Head of caudate nucleus (tissue), 42 donors: Measurements from ENCODE around the gene OR10A2.
"Not testable (repeated sequence)": the region's sequence is repeated elsewhere in the genome, so short reads cannot be mapped to it uniquely, and the experiment has no call there.

ENCODE experiments used
- DNase-seq, 42 donors: peaks; one replicate each; pipeline versions ENCODE4 v3.0.0 to v3.0.0-alpha.2; 2020 to 2021; ENCODE audit warnings: mixed read lengths in 7 of 42
- intact Hi-C: fragments of 100-400 bp; cut with DNase I; formaldehyde crosslinking; loops from one replicate; pipeline ENCODE4 v1.15.0; 2022

OR10A2 gene

GRCh38 chr11:6862961-6863360 is at the start of gene OR10A2:
Gene OR10A2 (plus strand): TSS chr11:6863057. CDS start chr11:6869755, 6,698 bp downstream.
- intact Hi-C loops: no loop called here
- DNase-seq: no peak

GRCh38 chr11:6813656-6814055 is 49.2 kb upstream of the OR10A2 start:
- no peak for DNase-seq
- intact Hi-C loops: no loop called here

DNA sequence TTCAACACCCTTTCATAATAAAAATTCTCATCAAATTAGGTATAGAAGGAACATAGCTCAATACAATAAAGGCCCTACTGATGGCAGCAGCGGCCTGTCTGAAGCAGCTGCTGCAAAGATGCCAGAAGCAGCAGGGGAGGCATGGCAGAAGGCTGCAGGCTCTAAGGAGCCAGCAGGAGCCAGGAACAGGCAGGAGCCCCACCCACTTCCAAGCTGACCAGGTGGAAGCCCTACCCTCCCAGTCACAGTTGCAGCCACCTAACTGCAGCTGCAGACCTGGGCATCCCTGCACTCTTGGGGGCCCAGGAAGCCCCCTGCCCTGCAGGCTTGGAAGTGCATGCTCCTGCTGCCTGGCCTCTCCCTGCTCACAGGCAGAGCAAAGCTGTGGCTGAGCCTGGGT is 45.2 kb upstream of the OR10A2 start:
- intact Hi-C loops: no loop called here
- no peak for DNase-seq

GRCh38 chr11:6818967-6819366 is 43.9 kb upstream of the OR10A2 start:
- intact Hi-C loops: no loop called here
- DNase-seq: no peak

- no peak for DNase-seq
- intact Hi-C loops: no loop called here
These were observed 38.6 kb upstream of the OR10A2 start for GRCh38 chr11:6824136-6824823.

DNA sequence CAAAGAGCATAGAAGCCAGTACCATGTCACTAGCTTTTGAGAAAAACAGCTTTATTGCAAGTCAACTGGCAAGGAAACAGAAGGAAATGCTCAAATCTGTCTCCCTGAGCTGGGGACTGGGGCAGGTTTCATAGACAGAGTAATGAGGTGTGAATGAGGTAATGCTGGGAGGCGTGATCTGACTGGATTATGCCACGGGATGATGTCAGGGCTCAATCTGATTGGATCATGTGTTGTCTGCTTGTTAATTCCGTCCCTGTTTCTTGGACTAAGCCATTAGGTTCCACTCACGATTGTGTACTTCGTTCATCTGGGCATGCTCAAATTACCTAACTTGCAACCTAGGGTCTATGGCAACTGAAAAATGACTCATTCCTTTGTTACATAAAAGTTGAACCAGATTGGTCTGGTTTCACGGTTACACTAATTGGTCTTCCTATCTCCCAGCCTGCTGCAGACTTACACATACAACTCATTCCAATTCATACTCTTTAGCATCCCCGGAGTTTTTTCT is 37.6 kb upstream of the OR10A2 start:
- DNase-seq: no peak
- intact Hi-C loops: no loop called here

DNA sequence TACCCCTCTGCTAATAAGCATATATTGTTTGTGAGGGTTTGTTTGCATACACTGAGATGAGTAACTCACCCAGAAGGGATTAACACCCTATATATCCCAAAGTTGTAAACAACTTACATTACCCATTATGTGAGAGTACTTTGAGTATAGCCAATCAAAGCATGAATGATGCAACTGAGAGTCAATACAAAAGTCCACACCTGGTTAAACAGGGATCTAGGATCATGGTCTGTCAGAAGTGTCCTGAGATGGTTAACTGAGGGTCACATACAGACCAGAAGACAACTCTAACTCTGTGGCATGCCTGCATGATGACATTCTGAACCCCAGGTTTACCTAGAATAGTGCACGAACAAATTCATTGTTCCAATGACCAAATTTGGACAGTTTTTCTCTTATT is 34.8 kb upstream of the OR10A2 start:
- no peak for DNase-seq
- intact Hi-C loops: no loop called here

DNA sequence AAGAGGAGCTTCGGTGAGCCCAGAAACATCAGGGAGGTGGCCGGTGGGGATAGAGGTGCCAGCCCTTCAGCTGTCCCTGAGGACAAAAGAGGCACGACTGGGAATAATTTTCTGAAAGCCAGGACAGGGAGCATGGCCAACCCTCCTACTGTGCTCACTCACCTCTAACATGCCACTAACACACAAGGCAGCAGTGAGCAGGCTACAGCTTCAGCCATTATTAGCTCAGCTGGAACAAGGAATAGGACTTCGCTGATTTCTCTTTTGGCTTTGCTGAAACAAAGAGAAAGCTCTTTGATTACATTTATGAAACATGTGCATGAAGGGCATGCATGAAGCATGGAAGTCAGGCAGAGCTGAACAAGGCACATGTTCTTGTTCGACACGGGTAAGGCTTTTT is 29.5 kb upstream of the OR10A2 start:
- intact Hi-C loops: no loop called here
- DNase-seq: no peak

DNA sequence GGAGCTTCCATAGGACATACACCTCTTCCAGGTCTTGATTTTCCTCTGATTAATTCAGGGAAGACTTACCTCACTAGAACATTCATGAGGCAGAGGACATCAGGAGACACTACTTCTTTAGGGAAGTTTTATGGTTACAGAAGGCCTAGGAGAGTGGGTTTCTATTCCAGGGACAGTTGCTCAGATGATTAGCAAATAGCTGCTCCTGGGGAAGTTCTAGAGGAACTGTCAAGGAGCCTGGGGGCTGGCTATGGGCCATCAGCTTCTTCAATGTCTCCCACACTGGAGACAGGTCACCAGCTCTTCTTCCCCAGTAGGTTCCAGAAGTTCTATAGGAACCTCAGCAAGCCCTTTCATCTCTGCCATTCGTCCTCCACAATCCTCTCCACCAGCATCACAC is 28.8 kb upstream of the OR10A2 start:
- intact Hi-C loops: no loop called here

DNA sequence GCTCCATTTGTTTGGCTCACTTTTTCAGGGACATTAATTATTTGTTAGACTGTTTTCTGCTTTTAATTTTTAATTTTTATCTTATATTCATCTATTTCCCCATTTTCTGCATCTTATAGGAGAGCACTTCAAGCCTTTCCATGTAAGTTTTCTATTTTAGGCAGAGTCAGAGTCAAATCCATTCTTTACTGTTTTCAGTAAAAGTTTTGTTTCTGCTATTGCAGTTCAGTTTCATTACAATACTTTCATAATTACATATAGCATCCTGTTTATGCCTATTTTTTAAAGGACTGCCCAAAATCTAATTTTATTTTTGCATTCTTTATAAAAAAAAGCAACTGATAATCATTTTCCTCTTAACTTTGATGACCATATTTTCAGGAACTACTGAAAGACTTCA is 21.2 kb upstream of the OR10A2 start:
- intact Hi-C loops: no loop called here
- DNase-seq: no peak

More for the DNA sequence above, 28.8 kb upstream of the OR10A2 start:
- no peak for DNase-seq

DNA sequence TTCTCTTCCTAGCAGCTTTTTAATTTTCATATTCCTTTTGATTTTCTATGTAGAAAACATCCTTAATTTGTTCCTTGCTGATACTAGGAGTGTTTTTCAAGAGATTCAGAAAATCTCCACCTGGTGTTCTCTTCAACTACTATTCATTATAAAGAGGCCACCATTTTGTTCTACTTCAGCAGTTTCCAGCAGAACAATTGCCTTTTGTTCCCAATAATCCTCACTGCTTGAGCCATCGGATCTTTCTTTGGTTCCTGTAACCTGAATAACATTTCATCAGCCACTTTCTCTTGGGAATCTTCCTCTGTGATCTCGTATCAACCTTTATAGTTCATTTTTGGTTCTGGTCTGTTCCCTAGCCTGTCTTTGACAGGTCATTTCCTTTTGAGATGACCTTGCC is 19.2 kb upstream of the OR10A2 start:
- intact Hi-C loops: no loop called here
- DNase-seq: no peak

GRCh38 chr11:6844356-6844755 is 18.5 kb upstream of the OR10A2 start:
- no peak for DNase-seq
- intact Hi-C loops: no loop called here

GRCh38 chr11:6845383-6845782 is 17.5 kb upstream of the OR10A2 start, which contains the start of gene OR10A5:
Gene OR10A5 (plus strand): TSS chr11:6845683. CDS start chr11:6845683, 0 bp downstream.
- intact Hi-C loops: no loop called here
- no peak for DNase-seq

DNA sequence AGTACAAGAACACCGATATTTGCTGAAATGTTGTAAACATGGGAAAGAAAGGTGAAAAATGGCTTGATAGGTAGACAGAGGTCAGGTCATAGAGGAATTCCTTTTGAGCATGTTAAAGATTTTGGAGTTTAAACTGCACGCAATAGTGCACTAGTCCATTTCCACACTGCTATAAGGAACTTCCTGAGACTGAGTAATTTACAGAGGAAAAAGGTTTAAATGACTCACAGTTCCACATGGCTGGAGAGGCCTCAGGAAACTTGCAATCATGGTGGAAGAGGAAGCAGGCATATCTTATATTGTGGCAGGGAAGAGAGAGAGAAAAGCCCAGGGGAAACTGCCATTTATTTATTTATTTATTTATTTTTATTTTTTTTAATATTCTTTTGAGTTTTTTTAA is 12.3 kb upstream of the OR10A2 start:
- intact Hi-C loops: no loop called here
- DNase-seq: no peak

DNA sequence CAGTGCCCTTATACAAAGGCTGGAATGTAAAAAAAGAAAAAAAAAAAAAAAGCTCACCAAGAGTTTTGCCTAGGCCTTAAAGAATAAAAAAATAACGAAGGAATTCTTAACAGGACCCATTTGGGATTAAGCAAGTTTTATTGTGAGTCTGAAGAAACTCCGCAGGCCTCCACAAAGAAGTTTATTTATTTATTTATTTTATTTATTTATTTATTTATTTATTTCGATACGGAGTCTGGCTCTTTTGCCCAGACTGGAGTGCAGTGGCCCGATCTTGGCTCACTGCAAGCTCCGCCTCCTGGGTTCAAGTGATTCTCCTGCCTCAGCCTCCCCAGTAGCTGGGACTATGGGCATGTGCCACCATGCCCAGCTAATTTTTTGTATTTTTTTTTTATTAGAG is 8.1 kb upstream of the OR10A2 start:
- DNase-seq, intact Hi-C loops: not testable (repeated sequence)

DNA sequence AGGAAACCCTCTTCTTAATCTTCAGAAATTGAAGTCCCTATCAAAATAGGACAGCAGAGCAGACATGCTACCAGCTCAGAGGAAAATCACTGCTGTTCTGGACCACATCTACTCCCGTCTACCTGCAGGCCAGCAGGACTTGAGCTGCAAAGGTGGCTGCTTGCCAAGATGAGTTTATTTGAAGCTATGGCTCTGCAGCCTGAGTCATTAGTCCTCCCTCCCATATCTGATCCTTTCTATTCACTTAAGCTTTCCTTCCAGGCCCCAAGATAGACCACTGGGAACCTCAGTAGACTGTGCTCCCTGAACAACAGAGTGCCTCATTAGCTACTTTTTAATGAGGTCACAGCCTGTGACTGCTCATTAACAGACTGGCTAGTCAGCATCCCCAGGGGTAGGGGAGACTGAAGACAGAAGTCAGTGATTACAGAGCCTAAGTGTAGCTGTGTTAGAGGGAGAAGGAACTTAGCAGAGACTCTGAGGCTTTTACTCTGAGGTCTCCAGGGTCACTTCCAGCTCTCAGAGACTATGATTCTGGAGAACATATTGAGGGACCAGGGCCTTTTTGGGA is 6.8 kb upstream of the OR10A2 start:
- DNase-seq: no peak
- intact Hi-C loops: no loop called here

GRCh38 chr11:6856871-6857270 is 6.0 kb upstream of the OR10A2 start:
- intact Hi-C loops: no loop called here
- no peak for DNase-seq

DNA sequence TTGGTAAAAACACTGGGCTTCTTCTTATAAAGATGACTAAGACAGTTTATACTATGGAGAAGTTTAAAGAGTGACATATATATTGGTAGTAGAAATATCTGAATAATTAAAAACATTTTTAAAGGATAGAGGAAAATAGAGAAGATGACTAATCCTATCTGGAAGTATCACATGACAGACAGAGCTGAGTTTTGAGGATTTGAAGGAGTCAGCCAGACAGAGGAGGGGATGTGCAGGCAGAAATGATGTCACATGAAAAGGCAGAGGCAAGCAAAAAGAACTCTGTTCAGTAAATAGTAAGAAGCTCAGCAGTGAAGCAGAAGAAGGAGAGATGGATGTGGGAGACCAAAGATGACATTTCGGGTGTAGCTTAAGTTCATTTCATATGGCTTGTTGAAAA is 1.6 kb downstream of the OR10A2 start:
- peak in 13 of 42 donors; percentile 1 to 62 (median 22) for DNase-seq
- intact Hi-C loops: no loop called here

- DNase-seq: no peak
- intact Hi-C loops: no loop called here
These were observed 8.4 kb downstream of the OR10A2 start for GRCh38 chr11:6871278-6871677.

DNA sequence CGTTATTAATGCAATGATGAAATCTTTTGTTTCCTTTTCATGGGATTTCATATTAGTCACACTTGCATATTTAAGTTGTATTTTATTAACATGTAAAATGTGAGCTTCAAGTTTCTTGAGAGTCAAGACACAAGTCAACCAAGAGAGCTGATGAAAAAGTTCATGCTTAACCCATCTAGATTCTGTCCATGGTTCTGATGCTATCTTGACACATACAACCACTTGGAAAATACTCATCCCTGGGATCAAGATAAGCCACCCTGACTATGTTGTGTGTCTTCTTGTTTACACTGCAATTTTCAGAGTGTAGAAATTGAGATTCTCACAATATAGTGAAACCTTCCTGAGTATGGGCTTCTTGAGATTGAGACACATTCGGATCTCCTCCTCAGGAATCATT is 12.9 kb downstream of the OR10A2 start:
- intact Hi-C loops: no loop called here
- DNase-seq: no peak

- DNase-seq: no peak
- intact Hi-C loops: no loop called here
These were observed 13.5 kb downstream of the OR10A2 start, which contains the start of gene OR10A4 for GRCh38 chr11:6876325-6876724. Gene OR10A4 (plus strand): TSS chr11:6876625. CDS start chr11:6876648, 23 bp downstream.
